Right atrium auricular region (tissue), 2 donors: Measurements from ENCODE around the gene CCDC187. TPM values are rescaled to one million over a fixed set of nuclear protein-coding genes. Genes with fewer than 3 reads are reported as not detected.
A peak's percentile ranks its signal among the peaks of the same experiment; 100 is the strongest.
"Not testable (repeated sequence)": the region's sequence is repeated elsewhere in the genome, so short reads cannot be mapped to it uniquely, and the experiment has no call there.

Experiments used
- DNase-seq: peaks from one replicate; pipeline ENCODE4 v3.0.0-alpha.2; 2019; ENCODE audit warnings: low spot score
- H3K27ac ChIP-seq, 2 donors: fragments of 200-600 bp; sonication (generic); 1 replicate in 1 of 2; 2 replicates in 1 of 2; pipeline ENCODE4 v1.5.1; 2016 to 2019
- H3K27me3 ChIP-seq, 2 donors: fragments of 200-600 bp; sonication (generic); one replicate each; pipeline versions ENCODE4 v1.5.1 to v1.6.0; 2017 to 2019
- H3K36me3 ChIP-seq: fragments of 200-600 bp; sonication (generic); one replicate; pipeline ENCODE4 v1.5.1; 2016
- H3K4me1 ChIP-seq, 2 donors: fragments of 200-600 bp; sonication (generic); one replicate each; pipeline versions ENCODE4 v1.5.1 to v1.6.0; 2017 to 2019
- H3K4me3 ChIP-seq, 2 donors: fragments of 200-600 bp; sonication (generic); 1 replicate in 1 of 2; 2 replicates in 1 of 2; pipeline ENCODE4 v1.5.1; 2017 to 2019; ENCODE audit warnings: mild to moderate bottlenecking in 1 of 2, moderate library complexity in 1 of 2
- H3K9me3 ChIP-seq, 2 donors: fragments of 200-600 bp; sonication (generic); one replicate each; pipeline ENCODE4 v1.5.1; 2019
- total RNA-seq, 2 donors: library from RNA; depleted of rRNA; stranded (reverse); fragments of >200 nt; gene quantifications; one replicate each; pipeline ENCODE4 v1.1.0, GENCODE V29; 2016
- TF ChIP-seq, protein P1 (sequence below), 2 donors: fragments of 200-600 bp; sonication (generic); IDR thresholded peaks; one replicate each; pipeline ENCODE4 v1.5.1; 2019; ENCODE audit warnings: antibody characterized with exemption in 2 of 2

CCDC187 gene
- total RNA-seq: not detected

DNA sequence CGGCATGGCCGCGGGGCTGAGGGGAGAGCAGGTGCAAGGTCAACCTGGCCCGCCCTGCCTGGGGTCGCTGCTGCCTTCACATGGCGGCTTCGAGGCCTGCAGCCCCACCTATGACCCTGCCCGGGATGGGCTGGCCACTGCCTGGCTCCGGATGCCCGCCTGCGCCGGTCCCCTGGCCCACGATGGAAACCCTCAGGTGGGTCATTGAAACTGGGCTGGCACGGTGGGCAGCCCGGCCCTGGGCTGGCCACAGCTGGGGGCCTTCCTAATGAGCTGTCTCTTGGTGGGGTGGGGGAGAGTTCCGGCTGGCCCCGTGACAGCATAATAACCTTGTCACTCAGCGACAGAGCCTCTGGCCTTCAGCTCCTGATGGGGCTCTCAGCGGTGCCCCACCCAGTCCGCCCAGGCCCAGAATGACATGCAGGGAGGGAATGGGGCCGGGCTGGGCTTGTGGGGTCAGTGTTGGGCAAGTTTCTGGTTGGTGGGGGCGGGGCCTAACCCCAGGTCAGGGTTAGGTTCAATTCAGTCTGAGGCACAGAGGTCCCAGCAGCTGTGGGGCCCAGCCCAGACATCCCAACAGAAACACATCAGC is at the start of gene CCDC187:
Gene CCDC187 (minus strand): TSS at position 270 of the 592 bp plus-strand sequence. CDS start 264 bp downstream, at position 6.
- TF ChIP-seq, protein P1, sequence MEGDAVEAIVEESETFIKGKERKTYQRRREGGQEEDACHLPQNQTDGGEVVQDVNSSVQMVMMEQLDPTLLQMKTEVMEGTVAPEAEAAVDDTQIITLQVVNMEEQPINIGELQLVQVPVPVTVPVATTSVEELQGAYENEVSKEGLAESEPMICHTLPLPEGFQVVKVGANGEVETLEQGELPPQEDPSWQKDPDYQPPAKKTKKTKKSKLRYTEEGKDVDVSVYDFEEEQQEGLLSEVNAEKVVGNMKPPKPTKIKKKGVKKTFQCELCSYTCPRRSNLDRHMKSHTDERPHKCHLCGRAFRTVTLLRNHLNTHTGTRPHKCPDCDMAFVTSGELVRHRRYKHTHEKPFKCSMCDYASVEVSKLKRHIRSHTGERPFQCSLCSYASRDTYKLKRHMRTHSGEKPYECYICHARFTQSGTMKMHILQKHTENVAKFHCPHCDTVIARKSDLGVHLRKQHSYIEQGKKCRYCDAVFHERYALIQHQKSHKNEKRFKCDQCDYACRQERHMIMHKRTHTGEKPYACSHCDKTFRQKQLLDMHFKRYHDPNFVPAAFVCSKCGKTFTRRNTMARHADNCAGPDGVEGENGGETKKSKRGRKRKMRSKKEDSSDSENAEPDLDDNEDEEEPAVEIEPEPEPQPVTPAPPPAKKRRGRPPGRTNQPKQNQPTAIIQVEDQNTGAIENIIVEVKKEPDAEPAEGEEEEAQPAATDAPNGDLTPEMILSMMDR (IDR thresholded peaks at IDR 0.05): no peak
- no peak for DNase-seq
- H3K27me3 ChIP-seq: no peaks in the 10 kb centered on the region
- H3K27ac ChIP-seq: no peak within 1 kb of the TSS
- no peak within 1 kb of the TSS for H3K4me3 ChIP-seq
- H3K4me1 ChIP-seq: no peaks in the 10 kb centered on the region
- H3K9me3 ChIP-seq: no peaks in the 10 kb centered on the region
- no peaks in the 10 kb centered on the region for H3K36me3 ChIP-seq

DNA sequence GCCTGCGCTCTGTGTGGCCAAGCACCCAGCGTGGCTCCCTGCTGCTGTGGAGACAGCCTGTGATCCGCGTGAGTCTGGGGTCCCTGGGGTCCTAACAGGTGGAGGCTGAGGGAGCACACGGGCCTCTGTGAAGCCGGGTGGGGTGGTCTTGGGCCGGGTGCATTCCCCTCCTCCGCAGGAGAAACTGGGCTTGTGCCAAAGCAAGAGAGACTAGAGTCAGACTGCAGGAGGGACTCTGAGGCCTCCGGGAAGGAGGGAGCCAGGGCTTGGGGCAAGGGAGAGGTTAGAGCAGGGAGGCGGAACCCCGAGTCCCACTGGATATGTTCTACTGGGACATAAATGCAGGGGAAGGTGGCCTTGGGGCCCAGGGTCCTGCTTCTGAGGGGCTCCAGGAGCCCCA is 49.2 kb upstream of the CCDC187 start:
- peak overlapping the region; percentile 25 to 34 for H3K4me3 ChIP-seq
- DNase-seq: no peak
- peak overlapping the region; percentile 89 to 97 for H3K27ac ChIP-seq
- TF ChIP-seq, protein P1 (IDR thresholded peaks at IDR 0.05): no peak
- peaks cover 0 to 40% of the 10 kb centered on the region in 2 donors for H3K4me1 ChIP-seq
- H3K9me3 ChIP-seq: no peaks in the 10 kb centered on the region
- no peaks in the 10 kb centered on the region for H3K27me3 ChIP-seq
- H3K36me3 ChIP-seq: peaks cover 12% of the 10 kb centered on the region

DNA sequence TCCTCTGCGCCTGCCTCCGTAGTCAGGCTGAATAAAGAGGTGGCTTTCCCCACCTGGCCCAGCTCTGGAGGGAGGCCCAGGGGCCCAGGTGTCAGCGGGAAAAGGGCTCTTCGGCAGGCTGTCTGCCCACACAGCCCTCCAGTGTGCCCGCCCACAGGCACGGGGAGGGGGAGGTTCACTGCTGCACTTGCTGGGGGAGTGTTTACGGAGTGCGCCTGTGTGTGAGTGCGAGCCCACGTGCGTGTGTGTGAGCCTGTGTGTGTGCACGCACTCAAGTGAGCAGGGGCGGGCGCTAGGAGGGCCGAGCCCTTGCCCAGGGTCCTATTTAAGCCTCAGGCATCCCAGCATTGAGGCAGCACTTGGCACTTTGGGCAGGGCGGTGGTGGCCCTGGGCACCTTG is 48.8 kb upstream of the CCDC187 start:
- Histone ChIP-seq H3K4me1 (peaks cover 0 to 44% of the 10 kb centered on the region in 2 donors), H3K36me3 (peaks cover 9% of the 10 kb centered on the region), H3K9me3 (no peaks in the 10 kb centered on the region), H3K27me3 (no peaks in the 10 kb centered on the region), H3K4me3 (peak overlapping the region; percentile 25 to 34), H3K27ac (peak overlapping the region; percentile 89 to 97)
- DNase-seq: no peak
- TF ChIP-seq, protein P1 (IDR thresholded peaks at IDR 0.05): no peak

DNA sequence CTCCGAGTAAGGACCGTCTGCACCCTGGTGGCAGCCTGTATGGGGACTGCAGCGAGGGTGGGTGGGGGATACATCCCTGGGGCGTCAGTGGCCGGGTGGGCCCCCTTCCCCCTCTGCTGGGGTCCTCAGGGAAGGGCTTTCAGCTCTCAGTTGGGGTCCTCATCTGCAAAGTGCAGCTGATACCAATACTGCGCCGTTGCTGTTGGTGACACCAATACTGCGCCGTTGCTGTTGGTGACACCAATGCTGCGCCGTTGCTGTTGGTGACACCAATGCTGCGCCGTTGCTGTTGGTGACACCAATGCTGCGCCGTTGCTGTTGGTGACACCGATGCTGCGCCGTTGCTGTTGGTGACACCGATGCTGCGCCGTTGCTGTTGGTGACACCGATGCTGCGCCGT is 48.0 kb upstream of the CCDC187 start:
- H3K4me3 ChIP-seq: not testable (repeated sequence)

DNA sequence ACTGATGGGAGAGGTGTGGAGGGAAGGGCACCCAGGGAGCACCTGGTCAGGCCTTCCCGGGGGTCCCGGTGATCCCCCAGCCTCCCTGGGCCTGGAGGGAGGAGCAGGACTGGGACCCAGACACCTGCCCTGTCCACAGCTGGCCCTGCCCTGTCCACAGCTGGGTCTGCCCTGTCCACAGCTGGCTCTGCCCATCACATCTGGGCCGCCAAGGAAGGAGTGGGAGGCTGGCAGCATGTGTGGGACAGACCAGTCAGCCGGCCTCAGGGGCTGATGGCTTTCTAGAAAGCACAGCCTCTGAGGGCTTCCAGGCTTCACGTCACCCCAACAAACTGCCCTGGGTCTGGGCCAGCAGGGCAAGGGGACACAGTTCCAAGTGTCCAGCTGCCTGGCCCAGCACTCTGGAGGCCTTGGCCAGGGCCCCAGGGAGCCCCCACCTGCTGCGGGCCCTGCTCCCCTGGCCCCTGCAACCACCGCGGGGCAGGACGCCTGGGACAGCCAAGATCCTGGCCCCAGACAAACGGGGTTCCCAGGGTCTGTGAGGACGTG is 47.4 kb upstream of the CCDC187 start:
- no peak overlapping the region for H3K4me3 ChIP-seq
- peak overlapping the region in 1 of 2 donors; percentile 26 for H3K27ac ChIP-seq
- H3K27me3 ChIP-seq: no peaks in the 10 kb centered on the region
- DNase-seq: no peak
- TF ChIP-seq, protein P1 (IDR thresholded peaks at IDR 0.05): no peak
- no peaks in the 10 kb centered on the region for H3K9me3 ChIP-seq
- H3K36me3 ChIP-seq: peaks cover 3% of the 10 kb centered on the region
- peaks cover 0 to 57% of the 10 kb centered on the region in 2 donors for H3K4me1 ChIP-seq

More for the DNA sequence above, 48.0 kb upstream of the CCDC187 start:
- H3K4me1 ChIP-seq: peaks cover 0 to 52% of the 10 kb centered on the region in 2 donors
- DNase-seq, H3K36me3 ChIP-seq, H3K9me3 ChIP-seq, H3K27me3 ChIP-seq: not testable (repeated sequence)
- peak overlapping the region in 1 of 2 donors; percentile 26 for H3K27ac ChIP-seq

DNA sequence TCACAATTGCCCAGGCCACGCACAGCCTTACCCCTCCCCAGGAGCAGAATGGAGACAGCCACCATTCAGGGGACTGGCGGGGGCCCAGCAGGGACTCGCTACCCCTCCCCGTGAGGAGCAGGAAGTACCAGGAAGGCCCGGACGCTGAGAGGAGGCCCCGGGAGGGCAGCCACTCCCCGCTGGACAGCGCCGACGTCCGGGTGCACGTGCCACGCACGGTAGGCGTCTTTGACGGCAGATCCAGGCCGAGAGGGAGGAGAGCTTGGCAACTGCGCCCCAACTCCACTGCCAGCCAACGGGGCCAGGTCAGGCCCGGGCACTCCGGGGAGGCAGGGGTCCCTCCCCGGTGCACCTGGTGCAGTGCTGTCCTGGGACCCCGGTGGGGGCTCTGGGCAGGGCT is 45.7 kb upstream of the CCDC187 start:
- H3K9me3 ChIP-seq: no peaks in the 10 kb centered on the region
- peaks cover 0 to 61% of the 10 kb centered on the region in 2 donors for H3K4me1 ChIP-seq
- H3K4me3 ChIP-seq: no peak overlapping the region
- no peak overlapping the region for H3K27ac ChIP-seq
- DNase-seq: no peak
- TF ChIP-seq, protein P1 (IDR thresholded peaks at IDR 0.05): no peak
- H3K27me3 ChIP-seq: no peaks in the 10 kb centered on the region
- no peaks in the 10 kb centered on the region for H3K36me3 ChIP-seq
